GM12865 (cell line): ENCODE data around the gene ENG.

Experiments used
- DNase-seq: peaks from one replicate; pipeline ENCODE4 v3.0.0; 2010; ENCODE audit warnings: low read depth
- H3K4me3 ChIP-seq: 2 replicates; pipeline ENCODE4 v1.5.1; 2011; ENCODE audit warnings: mild to moderate bottlenecking, low read depth, low read length, control low read depth
- CTCF ChIP-seq: IDR thresholded peaks from 2 replicates; pipeline ENCODE4 v1.5.1; 2011; ENCODE audit warnings: low read length, control low read depth, low read depth, inconsistent platforms; ENCODE audit not compliant: insufficient read depth; ENCODE audit errors: missing control alignments

Gene ENG

GRCh38 chr9:127869310-127870152, 15.1 kb upstream of the ENG start:
- DNase-seq = peak; percentile 89
- no peak overlapping the region for H3K4me3 ChIP-seq
- peak; percentile 93 for TF ChIP-seq CTCF

- no peak overlapping the region for H3K4me3 ChIP-seq
- TF ChIP-seq CTCF = no peak
- DNase-seq = no peak
Observed at GRCh38 chr9:127868278-127868902, 13.9 kb upstream of the ENG start.

GRCh38 chr9:127867356-127868277, 13.2 kb upstream of the ENG start:
- no peak for TF ChIP-seq CTCF
- no peak overlapping the region for H3K4me3 ChIP-seq
- DNase-seq = no peak

GRCh38 chr9:127866535-127866934, 12.1 kb upstream of the ENG start:
- TF ChIP-seq CTCF = no peak
- H3K4me3 ChIP-seq = no peak overlapping the region
- peak; percentile 73 for DNase-seq

- H3K4me3 ChIP-seq = no peak overlapping the region
- TF ChIP-seq CTCF = no peak
- no peak for DNase-seq
Observed at GRCh38 chr9:127865645-127866464, 11.4 kb upstream of the ENG start.

GRCh38 chr9:127863191-127863621, 8.7 kb upstream of the ENG start:
- TF ChIP-seq CTCF = no peak
- no peak for DNase-seq
- no peak overlapping the region for H3K4me3 ChIP-seq
